ENCODE measurements around the gene CD101.

CD101 gene

GRCh38 chr1:117033772-117034171 is 32.2 kb downstream of the CD101 start:
- ChIA-PET CTCF (no interaction called here), POLR2A (no interaction called here)
- H3K4me3 ChIP-seq (ENCODE audit: low read depth, low read length), result no peak overlapping the region
- DNase-seq (ENCODE audit: low read depth, low spot score), result no peak
- TF ChIP-seq, protein P1, sequence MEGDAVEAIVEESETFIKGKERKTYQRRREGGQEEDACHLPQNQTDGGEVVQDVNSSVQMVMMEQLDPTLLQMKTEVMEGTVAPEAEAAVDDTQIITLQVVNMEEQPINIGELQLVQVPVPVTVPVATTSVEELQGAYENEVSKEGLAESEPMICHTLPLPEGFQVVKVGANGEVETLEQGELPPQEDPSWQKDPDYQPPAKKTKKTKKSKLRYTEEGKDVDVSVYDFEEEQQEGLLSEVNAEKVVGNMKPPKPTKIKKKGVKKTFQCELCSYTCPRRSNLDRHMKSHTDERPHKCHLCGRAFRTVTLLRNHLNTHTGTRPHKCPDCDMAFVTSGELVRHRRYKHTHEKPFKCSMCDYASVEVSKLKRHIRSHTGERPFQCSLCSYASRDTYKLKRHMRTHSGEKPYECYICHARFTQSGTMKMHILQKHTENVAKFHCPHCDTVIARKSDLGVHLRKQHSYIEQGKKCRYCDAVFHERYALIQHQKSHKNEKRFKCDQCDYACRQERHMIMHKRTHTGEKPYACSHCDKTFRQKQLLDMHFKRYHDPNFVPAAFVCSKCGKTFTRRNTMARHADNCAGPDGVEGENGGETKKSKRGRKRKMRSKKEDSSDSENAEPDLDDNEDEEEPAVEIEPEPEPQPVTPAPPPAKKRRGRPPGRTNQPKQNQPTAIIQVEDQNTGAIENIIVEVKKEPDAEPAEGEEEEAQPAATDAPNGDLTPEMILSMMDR (IDR thresholded peaks at IDR 0.05; ENCODE audit: insufficient read depth, low read length, missing control alignments), result no peak

- TF ChIP-seq, protein P1 (IDR thresholded peaks at IDR 0.05; ENCODE audit: insufficient read depth, low read length, missing control alignments), result no peak
- H3K4me3 ChIP-seq (ENCODE audit: low read depth, low read length), result no peak overlapping the region
- ChIA-PET POLR2A (no interaction called here), CTCF (no interaction called here)
- no peak for DNase-seq (ENCODE audit: low read depth, low spot score)
Observed at GRCh38 chr1:117034791-117035290, 33.3 kb downstream of the CD101 start.

DNA sequence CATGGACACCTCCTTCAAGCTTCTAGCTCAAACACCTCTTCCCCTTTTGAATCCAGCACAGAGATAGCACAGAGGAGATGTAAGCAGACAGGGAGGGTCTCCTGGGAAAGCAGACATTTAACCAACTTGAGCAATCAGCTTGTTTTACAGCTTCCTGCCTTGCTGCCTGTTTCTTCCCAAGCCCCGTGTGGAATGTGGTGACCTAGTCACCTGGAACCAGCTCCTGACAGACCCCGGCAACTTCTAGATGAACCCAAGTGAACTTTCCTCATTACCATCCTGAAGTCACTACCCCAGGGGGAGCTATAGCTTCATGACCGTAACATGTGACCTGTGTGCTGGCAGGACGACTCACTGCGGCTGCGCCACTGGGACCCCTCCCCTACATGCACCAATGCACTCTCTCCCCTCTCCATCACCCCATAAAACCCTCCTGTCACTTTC is 34.5 kb downstream of the CD101 start:
- ChIA-PET CTCF (no interaction called here), POLR2A (no interaction called here)
- H3K4me3 ChIP-seq (ENCODE audit: low read depth, low read length), result no peak overlapping the region
- TF ChIP-seq, protein P1 (IDR thresholded peaks at IDR 0.05; ENCODE audit: insufficient read depth, low read length, missing control alignments), result no peak
- DNase-seq (ENCODE audit: low read depth, low spot score), result no peak

GRCh38 chr1:117037802-117038201 is 36.2 kb downstream of the CD101 start:
- POLR2A ChIA-PET, result no interaction called here
- H3K4me3 ChIP-seq (ENCODE audit: low read depth, low read length), result no peak overlapping the region
- DNase-seq (ENCODE audit: low read depth, low spot score), result no peak
- TF ChIP-seq, protein P1 (IDR thresholded peaks at IDR 0.05; ENCODE audit: insufficient read depth, low read length, missing control alignments), result no peak
- CTCF ChIA-PET, result no interaction called here

GRCh38 chr1:117038236-117038635 is 36.7 kb downstream of the CD101 start:
- H3K4me3 ChIP-seq (ENCODE audit: low read depth, low read length), result no peak overlapping the region
- ChIA-PET CTCF (no interaction called here), POLR2A (no interaction called here)
- DNase-seq (ENCODE audit: low read depth, low spot score), result no peak
- TF ChIP-seq, protein P1 (IDR thresholded peaks at IDR 0.05; ENCODE audit: insufficient read depth, low read length, missing control alignments), result no peak

DNA sequence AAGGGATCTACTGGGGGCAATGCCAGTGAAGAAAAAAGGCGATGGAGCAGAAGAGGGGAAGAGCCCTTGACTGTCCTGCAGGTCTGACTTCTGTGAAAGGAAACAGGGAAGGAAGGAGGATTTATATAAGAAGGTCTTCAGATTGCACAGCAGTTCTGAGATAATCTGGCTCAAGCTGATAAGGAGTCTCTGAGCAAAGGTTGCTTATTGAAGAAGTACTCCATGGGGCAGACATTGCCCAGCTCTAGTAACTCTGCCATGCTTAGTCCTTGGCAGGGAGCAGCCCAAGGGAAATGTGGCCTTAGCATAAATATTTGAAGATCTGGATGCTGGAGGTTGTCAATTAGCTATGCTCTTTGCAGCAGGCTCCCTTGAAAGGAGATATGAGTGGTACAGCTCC is 42.7 kb downstream of the CD101 start:
- DNase-seq (ENCODE audit: low read depth, low spot score), result no peak
- CTCF ChIA-PET, result interaction anchor here (1.0 to 1.8 kb wide), 2 partner anchors 12 to 307 kb away, joined by 5 read pairs; no protein-coding TSS in a partner anchor
- TF ChIP-seq, protein P1 (IDR thresholded peaks at IDR 0.05; ENCODE audit: insufficient read depth, low read length, missing control alignments), result no peak
- POLR2A ChIA-PET, result no interaction called here
- H3K4me3 ChIP-seq (ENCODE audit: low read depth, low read length), result no peak overlapping the region
